DMS53 treated with DMSO at 0.1 percent for 48 hours (cell line): Measurements from ENCODE around the gene WDR45B.
"Not testable (repeated sequence)": the region's sequence is repeated elsewhere in the genome, so short reads cannot be mapped to it uniquely, and the experiment has no call there.

Experiments
- DNase-seq: peaks from one replicate; lab custom pipeline; 2025; ENCODE audit not compliant: unreplicated experiment; lab: John Stamatoyannopoulos, UW

The WDR45B gene

DNA sequence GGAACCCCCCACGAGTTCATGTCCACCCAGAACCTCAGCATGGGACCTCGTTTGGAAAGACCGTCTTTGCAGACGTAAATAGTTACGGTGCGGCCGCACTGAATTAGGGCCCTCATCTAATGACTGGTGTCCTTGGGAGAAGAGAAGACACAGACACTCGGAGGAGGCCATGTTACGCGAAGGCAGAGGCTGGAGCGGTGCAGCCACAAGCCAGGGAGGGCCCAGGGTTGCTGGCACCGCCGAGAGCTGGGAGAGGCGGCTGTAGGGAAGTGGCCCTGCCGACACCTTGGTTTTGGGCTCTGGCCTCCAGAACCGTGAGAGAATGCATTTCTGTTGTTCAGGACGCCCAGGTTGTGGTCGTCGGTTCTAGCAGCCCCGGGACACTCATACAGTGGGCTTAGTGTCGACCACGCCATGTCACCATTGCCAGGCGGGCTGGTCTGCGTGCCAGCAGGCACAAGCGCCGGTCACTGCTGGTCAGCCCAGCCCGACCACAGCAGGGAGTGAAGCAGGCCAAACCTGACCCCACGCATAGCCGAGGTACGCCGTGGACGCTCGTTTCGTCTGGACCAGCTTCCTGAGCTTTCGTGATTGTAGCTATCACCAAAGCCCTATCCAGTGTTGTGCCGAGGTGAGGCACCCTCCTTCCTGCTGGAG lies 10.7 kb upstream of the WDR45B start:
- DNase-seq = no peak

DNA sequence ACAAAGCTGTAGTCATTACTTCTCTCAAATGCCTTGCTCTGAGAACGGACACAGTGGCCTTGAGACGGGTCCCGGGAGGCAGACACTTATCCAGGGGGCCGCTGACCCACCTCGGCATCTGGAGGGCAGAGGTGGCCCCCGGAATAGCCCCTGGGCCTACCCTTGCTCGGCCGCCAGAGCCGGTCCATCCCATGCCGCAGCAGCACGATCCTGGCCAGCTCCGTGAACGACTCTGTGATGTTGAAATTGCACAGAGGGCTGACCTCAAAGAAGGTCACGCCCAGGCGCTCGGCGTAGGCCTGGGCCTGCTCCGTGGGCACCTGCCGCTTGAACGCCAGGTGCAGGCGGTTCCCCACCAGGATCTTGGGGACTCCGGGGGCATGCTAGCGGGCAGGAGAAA lies 10.1 kb upstream of the WDR45B start:
- DNase-seq = no peak

DNA sequence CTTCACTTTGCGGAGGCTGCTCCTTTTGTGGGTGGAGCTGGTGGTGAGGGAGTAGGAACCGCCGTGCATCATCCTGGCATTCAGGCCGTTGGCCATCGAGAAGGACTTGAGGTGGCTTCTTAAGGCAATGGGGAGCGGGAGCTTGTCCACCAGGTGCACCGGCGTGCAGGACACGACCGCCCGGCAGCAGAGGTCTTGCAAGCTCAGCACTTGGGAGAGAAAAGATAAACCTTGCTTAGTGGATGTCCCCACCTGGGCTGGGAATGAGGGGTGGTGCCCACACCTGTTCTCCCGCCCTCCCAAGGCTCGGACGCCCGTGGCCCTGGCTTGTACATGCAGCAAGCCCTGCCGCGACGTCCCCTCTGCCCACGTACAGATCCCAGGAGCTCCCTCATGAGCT lies 9.7 kb upstream of the WDR45B start:
- no peak for DNase-seq

DNA sequence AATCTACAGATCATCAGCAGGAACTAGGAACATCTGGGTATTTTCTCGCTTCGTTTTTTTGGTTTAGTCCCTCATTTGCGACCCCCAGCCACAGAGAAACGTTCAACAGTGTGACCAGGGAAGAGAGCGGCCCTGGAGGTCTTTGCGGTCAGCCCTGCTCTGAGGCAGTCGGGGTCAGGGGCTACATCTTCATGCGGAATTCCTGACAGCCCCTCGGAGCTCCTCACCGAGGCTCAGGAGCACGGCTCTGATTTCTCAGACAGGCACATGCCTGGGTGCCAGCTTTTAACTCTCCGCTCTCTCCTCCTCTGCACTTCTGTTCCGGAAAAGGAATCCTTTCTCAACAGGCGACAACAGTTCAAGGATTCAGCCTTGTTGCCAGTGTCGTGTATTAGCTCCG lies 8.0 kb upstream of the WDR45B start:
- no peak for DNase-seq

DNA sequence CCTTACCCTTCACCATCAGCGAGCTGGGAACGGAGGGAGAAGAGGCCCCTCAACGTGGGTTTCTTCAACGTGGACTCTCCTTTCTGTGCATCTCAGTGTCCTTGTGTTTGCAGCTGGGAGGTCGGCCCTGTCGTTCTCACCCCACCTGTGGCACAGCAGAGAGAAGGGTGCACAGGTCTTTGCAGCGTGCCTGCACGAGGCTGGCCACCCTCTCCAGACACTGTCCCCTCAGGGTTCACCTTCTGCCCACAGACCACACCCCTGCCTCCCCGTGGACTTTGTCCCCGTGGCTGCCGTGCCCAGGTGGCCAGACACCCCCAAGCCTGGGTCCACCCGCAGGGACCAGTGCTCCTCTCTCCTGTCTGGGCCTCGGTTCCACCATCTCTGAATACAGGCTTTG lies 7.3 kb upstream of the WDR45B start:
- DNase-seq = no peak

DNA sequence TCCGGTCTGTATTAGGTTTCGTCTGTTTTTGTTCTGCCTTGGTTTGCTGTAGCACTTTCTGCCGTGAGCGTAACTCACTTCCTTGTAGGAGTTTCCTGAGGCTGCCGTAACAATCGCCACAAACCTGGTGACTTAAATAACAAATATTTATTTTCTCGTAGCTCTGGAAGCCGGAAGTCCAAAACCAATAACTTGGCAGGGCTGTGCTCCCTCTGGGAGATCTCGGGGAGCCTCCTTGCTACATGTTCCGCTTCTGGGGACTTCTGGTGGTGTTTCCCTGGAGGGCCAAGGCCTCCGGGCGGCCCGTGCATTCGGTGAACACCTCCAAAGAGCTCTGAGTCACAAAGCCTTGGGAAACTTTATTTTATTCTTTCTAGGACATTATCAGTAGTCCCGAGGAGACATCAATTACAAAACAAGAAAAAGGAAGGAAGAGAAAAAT lies 6.8 kb upstream of the WDR45B start:
- DNase-seq = peak; percentile 31

DNA sequence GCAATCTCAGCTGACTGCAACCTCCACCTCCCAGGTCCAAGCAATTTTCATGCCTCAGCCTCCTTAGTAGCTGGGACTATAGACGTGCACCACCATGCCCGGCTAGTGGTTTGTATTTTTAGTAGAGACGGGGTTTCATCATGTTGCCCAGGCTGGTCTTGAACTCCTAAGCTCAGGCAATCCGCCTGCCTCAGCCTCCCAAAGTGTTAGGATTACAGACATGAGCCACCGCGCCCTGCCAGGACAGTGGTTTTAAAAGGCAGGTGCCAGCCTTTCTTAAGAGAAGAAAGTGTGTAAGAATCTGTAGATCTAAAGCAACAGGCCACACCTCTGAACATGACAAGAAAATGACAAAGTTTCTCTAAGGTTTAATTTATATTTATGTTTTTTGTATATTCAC lies 6.4 kb upstream of the WDR45B start:
- not testable (repeated sequence) for DNase-seq

DNA sequence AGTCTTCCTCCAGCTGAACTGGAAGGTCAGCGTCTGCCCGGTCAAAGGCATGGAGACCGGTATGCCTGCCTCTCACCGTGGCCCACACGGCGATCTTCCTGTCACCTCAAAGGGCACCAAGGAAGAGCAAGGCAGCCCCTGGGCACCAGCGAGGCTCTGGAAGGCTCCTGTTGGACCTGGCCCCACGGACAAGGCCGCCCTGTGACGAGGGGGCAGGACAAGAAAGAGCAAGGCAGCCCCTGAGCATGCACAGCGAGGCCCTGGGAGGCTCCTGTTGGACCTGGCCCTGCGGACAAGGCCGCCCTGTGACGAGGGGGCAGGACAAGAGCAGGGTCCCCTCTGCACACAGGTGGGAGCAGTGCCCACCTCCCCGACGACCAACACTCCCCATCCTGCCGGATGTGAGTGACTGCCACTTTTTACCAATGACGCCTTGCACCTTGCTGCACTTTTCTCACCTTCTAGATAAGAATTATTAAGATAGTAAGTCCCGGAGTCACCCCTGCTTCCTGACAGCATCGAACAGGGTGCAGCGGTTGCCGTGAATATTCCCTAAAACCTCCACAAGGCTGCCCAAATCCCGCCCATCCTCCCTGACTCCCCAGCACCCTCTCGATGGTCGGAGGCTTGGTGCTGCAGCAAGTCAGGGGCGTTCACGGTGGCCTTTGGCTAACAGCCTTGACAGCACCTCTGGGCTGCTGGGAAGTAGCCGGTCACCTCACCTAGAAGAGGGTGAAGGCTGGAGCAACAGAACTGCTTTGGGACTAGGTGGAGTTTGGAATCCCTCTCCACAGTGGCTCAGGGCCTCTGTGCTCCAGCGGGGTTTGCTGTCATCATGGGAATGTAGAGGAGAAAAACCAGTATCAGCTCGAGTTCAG lies 5.6 kb upstream of the WDR45B start:
- no peak for DNase-seq

DNA sequence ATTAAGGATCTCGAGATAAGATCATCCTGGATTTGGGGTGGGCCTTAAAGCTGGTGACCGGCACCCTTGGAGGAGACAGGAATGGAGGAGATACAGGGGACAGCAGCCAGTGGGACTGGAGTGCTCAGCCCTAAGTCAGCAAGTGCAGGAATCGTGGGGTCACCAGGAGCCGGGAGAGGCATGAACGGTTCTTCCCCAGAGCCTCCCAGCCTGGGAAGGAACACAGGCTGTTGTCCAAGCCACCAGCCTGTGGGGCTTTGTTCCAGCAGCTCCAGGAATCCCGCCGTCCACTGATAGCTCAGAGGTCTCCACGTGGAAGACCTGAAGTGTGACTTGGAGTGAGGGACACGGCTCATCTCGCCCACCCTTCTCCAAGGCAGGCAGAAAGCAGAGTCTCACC lies 2.5 kb upstream of the WDR45B start:
- no peak for DNase-seq

DNA sequence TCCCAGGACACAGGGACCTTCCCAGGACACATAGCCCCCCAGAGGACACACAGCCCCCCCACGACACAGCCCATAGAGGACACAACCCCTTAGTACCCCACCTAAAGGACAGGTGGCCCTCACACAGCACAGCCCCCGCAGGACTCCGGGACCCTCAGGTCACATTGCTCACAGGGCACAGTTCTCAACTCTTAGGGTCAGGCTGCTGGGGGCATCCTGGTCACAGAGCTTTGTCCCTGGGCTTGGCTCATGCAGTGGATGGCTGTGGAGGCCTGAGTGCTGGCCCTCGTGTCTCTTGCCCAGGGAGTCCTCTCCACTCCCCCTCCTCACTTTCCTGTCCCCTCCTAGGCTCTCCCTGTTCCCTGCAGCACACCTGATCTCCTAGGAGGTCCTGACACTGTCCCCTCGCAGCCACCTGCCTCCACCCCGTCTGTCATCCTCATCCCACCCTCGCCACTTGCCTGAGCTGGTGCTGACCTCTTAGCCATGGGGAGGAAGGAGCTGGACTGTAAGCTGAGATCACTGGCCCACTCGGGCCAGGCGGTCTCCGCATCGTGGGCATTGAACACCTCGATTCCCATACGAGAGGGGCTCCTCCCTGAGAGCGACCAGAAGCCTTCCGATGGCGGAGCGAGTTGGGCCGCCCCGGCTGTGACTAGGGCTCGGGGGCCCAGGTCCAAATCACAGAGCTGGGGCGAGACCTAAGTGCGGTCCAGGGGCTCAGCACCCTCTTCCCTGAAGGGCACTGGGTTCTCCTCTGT lies 1.4 kb upstream of the WDR45B start:
- DNase-seq = no peak

DNA sequence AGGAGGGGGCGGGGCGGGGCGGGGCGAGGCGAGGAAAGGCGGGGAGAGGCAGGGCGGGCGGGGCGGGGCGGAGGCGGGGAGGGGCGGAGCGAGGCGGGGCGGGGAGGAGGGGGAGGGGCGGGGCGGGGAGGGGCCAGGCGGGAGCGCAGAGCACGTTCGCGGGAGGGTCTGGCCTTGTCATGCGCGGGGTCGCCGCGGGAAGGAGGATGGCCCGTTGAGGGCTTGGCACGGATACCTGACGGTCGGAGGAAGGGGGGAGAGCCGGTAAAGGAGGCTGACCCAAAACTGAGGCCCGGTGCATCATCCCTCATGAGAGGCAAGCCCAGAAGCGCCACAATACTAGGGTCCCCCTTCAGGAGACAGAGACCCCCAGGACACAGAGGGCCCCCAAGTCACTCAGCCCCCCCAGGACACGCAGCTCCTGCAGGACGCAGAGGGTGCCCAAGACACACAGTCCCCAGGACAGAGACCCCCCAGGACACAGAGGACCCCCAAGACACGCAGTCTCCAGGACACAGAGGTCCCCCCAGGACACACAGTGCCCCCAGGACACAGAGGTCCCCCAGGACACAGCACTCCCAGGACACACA lies 593 bp upstream of the WDR45B start:
- DNase-seq = no peak

DNA sequence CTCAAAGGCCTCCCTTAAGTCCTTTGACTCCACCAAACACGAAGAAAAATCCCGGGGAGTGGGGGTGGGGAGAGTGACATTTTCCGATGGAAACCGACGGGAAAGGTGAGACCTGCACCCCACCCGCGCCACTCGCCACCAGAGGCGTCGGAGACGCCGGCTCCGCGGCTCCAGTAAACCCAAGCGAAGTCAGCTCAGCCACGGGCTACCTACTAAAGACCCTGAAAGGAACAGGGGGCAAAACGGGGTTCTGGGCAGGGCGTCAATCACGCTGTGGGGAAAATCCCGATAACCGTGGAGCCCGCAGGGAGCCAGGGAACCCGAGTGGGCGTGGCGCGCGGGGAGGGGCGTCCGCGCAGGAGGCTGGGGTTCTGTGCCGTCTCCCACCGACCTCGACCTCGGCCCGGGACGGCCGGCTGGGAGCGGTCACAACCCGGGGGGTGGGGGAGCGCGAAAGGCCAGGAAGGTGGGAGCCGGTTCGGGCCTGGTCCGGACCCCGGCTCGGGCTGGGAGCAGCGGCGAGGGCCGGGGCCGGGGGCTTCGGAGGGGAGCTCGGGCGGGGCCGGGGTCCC lies 565 bp downstream of the WDR45B start:
- no peak for DNase-seq

DNA sequence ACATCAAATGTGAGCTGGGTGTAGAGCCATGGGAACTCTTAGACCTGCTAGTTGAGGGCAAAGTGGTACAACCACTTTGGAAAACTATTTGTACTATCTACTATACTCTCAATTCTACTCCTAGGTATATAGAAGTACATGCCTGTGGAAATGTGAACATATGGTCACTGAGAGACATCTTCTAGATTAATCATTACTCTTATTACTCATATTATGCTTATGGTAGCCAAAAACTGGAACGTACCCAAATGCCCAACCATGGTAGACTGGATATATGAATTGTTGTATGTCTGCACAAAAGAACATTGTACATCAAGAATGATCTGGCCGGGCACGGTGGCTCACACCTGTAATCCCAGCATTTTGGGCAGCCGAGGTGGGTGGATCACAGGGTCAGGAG lies 2.7 kb downstream of the WDR45B start:
- no peak for DNase-seq

DNA sequence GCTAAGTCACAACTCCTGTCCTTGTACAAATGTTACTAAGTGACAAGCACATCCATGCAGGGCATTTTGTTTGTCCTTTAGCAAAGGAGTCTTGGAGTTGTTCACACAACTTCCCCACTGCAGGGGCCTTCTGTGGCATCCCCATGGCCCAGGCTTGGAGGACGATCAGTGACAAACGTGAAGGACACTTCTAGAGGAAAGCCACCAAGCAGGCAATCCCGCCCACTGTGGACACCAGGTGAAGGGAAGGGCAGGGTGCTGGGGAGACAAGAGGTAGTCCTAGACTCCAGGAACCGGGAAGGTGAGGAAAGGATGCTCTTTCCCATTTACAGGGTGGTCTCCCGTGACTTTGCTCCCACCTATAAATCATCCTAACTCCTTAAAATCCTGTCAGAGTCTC lies 4.1 kb downstream of the WDR45B start:
- no peak for DNase-seq

DNA sequence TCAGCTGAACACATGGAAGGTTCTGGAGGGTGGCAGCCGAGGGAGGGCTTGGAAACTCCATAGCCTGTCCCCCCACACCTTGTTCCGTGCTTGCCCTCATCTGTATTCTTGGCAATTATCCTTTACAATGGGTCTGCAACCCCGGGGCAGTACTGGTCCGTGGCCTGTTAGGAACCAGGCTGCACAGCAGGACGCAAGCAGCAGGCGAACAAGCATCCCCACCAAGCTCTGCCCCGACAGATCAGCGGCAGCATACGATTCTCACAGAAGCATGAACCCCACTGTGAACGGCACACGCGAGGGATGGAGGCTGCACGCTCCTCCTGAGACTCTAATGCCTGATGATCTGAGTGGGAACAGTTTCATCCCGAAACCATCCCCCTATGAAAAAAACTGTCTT lies 6.2 kb downstream of the WDR45B start:
- DNase-seq = no peak

DNA sequence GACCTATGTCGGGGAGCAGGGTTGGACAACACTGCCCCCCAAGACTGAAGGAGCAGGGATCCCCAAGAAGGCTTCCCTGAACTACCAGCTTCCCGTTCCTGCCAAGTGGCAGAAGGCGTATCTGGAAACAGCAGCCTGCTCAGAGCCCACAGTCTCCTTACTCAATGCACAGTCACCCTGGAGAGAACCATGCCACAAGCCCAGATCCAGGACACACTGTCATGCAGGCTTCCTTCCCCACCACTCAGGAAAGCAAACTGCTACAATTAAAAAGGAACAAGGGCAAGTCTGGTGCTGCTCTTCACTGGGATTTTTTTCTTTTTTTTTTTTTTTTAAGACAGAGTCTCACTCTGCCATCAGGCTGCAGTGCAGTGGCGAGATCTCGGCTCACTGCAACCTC lies 8.2 kb downstream of the WDR45B start:
- DNase-seq = no peak

DNA sequence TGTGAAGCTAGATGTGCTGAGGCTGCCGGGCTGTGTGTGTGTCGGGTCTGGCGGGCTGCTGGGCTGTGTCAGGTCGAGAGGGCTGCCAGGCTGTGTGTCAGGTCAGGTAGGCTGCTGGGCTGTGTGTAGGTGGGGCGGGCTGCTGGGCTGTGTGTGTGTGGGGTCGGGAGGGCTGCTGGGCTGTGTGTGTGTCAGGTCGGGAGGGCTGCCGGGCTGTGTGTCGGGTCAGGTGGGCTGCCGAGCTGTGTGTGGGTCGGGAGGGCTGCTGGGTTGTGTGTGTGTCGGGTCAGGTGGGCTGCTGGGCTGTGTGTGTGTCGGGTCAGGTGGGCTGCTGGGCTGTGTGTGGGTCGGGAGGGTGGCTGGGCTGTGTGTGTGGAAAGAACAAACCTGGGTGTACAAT lies 8.6 kb downstream of the WDR45B start:
- no peak for DNase-seq

DNA sequence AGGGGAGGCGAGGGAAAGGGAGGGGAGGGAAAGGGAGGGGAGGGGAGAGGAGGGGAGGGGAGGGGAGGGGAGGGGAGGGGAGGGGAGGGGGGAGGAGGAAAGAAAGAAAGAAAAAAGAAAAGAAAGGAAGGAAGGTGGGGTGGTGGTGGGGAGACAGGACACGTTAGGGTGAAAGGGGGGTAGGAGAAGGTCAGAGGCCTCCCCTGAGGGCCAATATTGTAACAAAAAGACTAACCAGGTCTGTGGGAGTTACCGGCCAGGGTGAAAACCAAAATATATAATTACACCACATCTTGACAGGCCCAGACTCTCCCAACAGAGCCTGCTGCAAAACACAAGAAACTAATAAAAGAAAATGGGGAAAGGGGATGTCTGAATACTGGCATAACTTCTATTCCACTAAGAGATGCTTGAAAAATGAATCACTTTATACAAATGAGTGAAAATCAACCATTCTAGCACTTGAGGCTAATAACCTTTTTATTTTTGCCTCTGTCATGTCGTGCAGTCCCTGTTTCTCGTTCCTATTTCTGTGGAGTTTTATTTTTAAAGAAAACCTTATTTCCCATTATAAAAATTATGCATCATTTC lies 10.0 kb downstream of the WDR45B start:
- DNase-seq = no peak

DNA sequence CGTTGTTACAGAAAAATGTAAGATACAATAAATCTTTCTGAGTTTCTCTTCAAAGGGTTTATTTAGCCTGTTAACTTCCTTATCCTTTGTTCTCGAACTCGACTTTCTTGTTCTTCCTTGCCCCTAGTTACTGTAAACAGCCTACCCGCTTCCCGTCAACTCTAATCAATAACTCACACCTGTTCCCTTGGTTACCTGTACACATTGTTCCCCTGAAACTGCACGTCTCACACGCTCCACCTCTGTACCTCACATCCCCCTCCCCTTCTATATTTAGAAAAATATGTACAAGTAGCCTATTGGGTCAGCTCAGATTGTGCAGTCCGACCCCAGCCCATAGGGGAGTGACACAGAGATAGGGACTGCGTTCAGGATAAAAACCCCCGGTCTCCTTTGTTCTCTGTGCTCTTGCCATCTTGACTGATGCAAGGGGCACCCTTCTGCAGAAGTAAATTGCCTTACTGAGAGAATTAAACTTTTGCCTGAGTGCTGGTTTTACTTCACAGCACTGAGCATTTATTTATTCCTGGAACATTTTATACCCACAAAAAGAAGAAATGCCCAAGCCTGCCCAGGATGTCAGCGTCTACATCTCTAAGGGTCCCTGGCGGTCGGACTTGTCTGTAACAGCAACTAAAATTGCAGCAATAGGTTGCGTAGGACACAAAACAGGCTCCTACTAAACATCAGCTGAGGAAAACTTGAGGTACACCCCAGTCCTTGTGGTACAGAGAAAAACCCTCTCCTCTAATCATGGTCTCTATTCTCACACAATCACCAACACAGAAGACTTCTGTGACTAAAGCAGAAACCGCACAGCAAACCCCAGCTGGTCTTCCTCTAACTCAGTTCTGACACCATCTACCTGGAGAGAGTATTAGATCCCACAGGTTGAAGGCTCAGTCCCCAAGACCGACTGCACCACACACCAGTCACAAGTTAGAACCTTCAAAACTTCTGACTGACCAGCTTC lies 11.3 kb downstream of the WDR45B start:
- DNase-seq = peak; percentile 38

DNA sequence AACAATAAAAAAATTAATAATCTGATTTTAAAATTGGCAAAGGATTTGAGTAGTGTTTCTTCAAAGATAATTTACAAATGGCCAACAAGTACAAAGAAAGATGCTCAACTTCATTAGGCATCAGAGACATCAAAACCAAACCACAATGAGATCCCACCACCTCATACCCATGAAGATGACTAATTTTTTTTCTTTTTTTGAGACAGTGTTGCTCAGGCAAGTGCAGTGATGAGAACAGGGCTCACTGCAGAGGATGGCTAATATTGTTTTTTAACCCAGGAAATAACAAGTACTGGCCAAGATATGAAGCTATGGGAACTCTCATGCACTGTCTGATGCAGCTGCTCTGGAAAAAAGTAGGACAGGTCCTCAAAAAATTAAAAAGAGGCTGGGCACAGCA lies 14.9 kb downstream of the WDR45B start:
- DNase-seq = no peak
